GM19193 (cell line): Measurements from ENCODE around the gene SHTN1.

Experiments used
- POLR2A ChIP-seq: IDR thresholded peaks from 4 replicates; pipeline ENCODE4 v1.6.1; 2011; ENCODE audit not compliant: insufficient read depth, insufficient read length; ENCODE audit errors: extremely low read depth

SHTN1 gene

GRCh38 chr10:116877391-116877790 lies 127.6 kb downstream of the SHTN1 start:
- no peak for TF ChIP-seq POLR2A

- no peak for TF ChIP-seq POLR2A
Measured at GRCh38 chr10:116875897-116876296, 129.1 kb downstream of the SHTN1 start.

- no peak for TF ChIP-seq POLR2A
Measured at GRCh38 chr10:116873134-116873533, 131.9 kb downstream of the SHTN1 start.

- no peak for TF ChIP-seq POLR2A
Measured at GRCh38 chr10:116870949-116871348, 134.0 kb downstream of the SHTN1 start.

GRCh38 chr10:116868722-116869121 lies 136.3 kb downstream of the SHTN1 start:
- TF ChIP-seq POLR2A, result no peak

- TF ChIP-seq POLR2A, result no peak
Measured at GRCh38 chr10:116868198-116868676, 136.8 kb downstream of the SHTN1 start.

- TF ChIP-seq POLR2A, result no peak
Measured at GRCh38 chr10:116866987-116867595, 137.9 kb downstream of the SHTN1 start.

GRCh38 chr10:116866066-116866465 lies 138.9 kb downstream of the SHTN1 start:
- no peak for TF ChIP-seq POLR2A

- TF ChIP-seq POLR2A, result no peak
Measured at GRCh38 chr10:116864436-116864835, 140.6 kb downstream of the SHTN1 start.

GRCh38 chr10:116861796-116862195 lies 143.2 kb downstream of the SHTN1 start:
- TF ChIP-seq POLR2A, result no peak

- no peak for TF ChIP-seq POLR2A
Measured at GRCh38 chr10:116857156-116857555, 147.8 kb downstream of the SHTN1 start.

- no peak for TF ChIP-seq POLR2A
Measured at GRCh38 chr10:116853701-116854100, 151.3 kb downstream of the SHTN1 start.

- no peak for TF ChIP-seq POLR2A
Measured at GRCh38 chr10:116853287-116853686, 151.7 kb downstream of the SHTN1 start.

GRCh38 chr10:116852246-116852645 lies 152.7 kb downstream of the SHTN1 start:
- TF ChIP-seq POLR2A, result no peak

- no peak for TF ChIP-seq POLR2A
Measured at GRCh38 chr10:116850058-116850611, 154.9 kb downstream of the SHTN1 start.

- TF ChIP-seq POLR2A, result peak; percentile 19
Measured at GRCh38 chr10:116849248-116850057, 155.5 kb downstream of the SHTN1 start, which contains the start of gene ENO4. Gene ENO4 (plus strand): TSS chr10:116849499. CDS start chr10:116849567, 68 bp downstream.
